Stimulated activated CD4-positive, alpha-beta T cell treated with anti-CD3 and anti-CD28 coated beads, Interleukin-2, amount 100 ng/mL, for 24 hours (primary cell): Measurements from ENCODE around the gene PARN.
"Not testable (repeated sequence)": the region's sequence is repeated elsewhere in the genome, so short reads cannot be mapped to it uniquely, and the experiment has no call there.

Source experiments
- DNase-seq, 2 donors: peaks; one replicate each; pipeline ENCODE4 v3.0.0-alpha.2; 2020

PARN gene

DNA sequence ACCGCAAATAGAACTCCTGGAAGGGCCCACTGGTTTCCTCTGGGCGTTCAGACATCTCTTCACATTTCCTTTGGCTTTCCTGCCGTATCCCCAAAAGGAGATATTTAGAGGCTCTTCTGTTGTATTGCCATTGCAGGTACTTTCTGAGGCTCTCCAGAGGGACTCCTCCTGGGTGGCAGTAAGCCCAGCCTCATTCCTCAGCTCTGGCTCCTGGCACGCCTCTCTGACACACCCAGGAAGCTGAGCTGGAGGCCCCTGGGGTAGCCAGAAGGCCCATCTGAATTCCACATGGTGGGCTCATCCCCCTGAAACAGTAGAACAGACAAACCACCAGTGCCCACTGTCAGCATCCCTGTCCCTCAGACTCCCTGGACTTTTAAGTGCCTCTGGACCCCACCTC is 206.7 kb downstream of the PARN start:
- no peak for DNase-seq

DNA sequence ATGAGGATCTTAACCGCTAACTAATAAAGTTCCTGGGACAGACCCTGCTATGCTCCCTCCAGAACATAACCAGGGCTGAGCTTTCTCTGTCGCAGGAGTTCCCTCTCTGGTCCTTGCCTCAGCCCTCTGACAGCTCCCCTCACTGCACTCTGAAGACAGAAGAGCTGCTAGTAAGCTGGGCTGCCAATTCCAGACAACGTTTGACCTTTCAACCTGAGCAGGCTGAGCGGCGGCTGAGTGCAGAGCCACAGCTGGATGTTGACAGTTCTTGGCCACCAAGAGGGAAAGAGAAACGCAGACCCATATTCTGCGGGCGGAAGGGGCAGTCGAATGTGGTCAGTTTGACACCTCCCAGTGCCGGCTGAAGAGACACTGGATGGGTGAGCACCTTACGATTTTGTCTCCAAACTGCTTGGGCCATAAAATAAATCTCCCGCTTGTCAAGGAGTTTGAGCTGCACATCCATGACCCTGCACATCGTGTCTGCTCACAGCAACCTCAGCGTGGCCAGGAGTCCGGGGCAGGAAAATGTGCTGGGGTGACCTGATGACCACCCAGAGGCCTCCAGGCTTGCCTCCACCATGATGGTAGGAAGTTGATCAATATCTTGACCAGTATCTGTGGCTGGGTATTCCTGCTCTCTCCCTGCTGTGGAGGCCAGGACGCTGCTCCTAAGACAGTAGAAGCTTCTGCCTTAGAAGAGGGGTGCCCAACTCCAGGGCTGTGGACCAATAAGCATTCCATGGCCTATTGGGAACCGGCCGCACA is 209.2 kb downstream of the PARN start:
- DNase-seq = no peak

- DNase-seq = not testable (repeated sequence)
Measured at GRCh38 chr16:14420243-14420642, 209.8 kb downstream of the PARN start.

GRCh38 chr16:14419817-14420216 is 210.2 kb downstream of the PARN start:
- DNase-seq = no peak

DNA sequence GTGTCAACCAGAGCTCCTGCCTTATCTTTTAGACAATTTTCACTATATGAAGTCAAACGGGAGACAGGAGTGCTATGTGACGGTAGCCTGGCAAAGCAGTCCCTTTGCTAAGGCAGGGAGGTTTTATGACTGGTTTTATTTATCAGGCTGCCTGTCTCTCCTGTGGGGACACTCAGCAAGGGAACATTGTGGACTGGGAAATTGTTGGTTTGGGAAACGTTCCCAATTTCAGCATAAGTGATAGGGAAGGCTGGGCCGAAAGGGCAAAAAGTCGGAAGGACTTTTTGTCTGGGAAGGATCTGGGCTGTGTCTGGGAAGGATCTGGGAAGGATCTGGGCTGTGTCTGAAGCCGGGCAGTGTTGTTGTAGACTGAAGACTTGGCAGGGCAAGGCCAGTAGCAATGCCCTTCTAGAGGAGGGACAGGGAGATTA is 211.2 kb downstream of the PARN start:
- no peak for DNase-seq

- no peak for DNase-seq
Measured at GRCh38 chr16:14416184-14416583, 213.9 kb downstream of the PARN start.

GRCh38 chr16:14415291-14415690 is 214.8 kb downstream of the PARN start:
- no peak for DNase-seq

- DNase-seq = no peak
Measured at GRCh38 chr16:14409563-14409962, 220.5 kb downstream of the PARN start.

- DNase-seq = no peak
Measured at GRCh38 chr16:14407786-14408399, 222.2 kb downstream of the PARN start.

DNA sequence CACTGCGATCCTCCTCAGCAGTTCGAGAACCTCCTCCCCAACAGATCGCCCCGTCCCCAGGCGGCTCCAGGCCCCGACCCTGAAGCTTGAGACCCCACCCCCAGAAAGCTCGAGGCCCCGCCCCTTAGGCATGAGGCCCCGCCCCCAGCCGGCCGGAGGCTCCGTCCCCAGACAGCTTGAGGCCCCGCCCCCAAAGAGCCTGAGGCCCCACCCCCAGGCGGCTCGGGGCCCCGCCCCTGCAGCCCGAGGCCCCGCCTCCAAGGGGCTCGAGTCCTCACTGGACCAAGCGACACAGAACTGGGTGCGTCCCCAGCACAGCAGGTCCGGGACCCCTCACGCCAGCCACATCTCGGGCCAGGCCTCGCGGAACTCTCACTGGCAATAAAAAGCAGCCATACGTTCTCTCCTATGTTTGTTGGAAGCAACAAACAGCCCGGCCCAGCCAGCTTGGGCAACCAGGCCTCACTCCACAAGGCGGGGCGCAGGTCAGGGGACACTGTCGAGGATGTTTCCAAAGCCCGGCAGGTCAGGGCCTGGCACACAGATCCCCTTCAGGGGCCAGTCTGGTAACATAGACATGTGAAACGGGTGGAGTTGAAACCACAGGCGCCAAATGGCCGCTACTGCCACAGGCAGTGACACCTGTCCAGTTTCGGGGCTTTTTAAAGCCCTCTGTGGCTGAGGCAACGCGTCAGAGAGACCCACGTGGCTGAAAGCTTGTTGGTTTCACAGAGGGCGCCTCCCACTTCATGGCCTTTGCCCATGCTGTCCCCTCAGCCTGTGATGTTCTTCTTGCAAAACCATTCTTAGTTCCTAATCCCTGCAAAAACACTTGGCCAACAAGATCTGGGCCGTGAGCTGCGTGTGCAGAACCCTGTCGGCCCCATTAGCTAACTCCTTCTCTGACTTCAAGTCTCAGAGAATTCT is 224.2 kb downstream of the PARN start:
- DNase-seq = peak; percentile 19 to 33

DNA sequence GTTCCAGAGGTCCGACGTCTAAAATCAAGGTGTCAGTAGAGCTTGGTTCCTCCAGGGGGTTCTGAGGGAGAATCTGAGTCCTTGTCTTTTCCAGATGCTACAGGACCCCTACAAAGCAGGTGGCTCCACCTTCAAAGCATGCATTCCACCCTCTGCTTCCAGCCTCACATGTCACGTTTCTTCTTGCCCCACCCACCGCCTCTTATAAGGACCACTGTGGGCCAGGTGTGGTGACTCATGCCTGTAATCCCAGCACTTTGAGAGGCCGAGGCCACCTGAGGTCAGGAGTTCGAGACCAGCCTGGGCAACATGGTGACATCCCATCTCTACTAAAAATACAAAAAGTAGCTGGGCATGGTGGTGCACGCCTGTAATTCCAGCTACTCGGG is 227.1 kb downstream of the PARN start:
- not testable (repeated sequence) for DNase-seq

DNA sequence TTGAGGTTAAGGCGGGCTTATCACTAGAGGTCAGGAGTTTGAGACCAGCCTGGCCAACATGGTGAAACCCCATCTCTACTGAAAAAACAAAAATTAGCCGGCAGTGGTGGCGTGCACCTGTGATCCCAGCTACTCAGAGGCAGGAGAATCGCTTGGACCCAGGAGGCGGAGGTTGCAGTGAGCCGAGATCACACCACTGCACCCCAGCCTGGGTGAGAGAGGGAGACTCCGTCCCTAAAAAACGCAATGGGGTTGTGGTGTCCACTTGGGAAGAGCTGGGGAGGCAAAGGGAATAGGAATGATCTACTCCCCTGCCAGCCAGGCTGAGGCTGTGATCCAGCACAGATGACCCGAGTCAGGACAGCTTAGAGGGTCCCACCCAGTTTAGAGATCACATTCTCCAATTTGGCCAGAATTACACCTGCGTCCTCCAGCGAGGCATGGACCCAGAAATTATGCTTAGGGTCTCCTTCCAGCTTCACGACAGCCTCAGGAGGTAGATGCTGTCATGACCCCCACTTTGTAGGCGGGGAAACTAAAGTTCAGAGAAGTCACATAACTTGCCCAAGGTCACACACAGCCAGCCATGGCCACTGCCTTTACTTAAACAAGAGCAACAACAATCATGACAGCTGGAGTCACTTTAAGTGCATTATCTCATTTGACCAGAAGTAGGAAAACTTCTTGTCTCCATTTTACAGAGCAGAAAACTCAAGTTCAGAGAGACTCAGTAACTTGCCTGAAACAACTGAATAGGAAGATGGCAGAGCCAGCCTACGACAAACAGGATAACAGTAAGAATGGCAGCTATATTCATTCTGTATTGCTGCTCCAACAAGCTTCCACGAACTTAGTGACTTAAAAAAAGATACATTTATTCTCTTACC is 227.7 kb downstream of the PARN start:
- DNase-seq = not testable (repeated sequence)

DNA sequence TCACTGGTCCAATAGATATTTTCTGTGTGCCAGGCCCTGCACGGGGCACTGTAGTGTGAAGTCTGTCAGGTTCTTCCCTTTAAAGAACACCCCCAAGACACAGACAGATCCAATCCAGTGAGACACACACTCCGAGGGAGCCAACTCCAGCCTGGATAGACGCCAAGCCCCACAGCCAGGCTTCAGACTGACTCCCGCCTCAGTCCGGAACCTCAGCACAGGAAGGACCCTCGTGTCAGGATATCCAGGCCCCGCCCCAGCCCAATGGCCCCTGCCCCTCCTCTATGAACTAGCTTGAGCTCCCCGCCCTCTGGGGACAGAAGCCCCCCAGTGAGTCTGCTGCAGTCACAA is 228.4 kb downstream of the PARN start:
- not testable (repeated sequence) for DNase-seq

DNA sequence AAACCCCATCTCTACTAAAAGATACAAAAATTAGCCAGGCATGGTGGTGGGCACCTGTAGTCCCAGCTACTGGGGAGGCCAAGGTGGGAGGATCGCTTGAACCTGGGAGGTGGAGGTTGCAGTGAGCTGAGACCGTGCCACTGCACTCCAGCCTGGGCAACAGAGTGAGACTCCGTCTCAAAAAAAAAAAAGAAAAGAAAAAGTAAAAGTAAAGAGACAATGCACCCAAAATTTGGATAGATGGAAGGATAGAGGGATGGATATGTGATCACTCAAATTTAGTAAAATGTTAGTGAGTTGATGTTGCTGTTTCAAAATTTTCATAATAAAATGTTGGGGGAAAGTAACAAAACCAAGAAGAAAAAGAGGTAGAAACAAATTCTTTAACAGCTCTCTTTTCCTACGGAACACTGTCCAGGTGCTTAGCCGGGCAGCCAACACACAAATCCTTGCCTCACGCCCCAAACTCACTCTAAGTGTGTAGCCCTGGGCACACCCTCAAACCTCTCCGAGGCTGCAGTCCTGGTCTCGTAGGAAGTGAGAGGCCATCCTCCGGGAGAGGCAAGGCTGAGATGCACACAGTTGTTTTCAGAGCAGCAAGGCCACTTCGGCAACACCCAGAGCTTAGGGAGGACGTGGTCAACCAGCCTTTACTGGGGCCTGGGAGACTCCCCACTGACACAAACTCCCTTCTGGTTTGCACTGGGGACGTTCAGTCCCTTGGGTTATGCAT is 228.9 kb downstream of the PARN start:
- not testable (repeated sequence) for DNase-seq

GRCh38 chr16:14400285-14400977 is 229.6 kb downstream of the PARN start:
- no peak for DNase-seq

DNA sequence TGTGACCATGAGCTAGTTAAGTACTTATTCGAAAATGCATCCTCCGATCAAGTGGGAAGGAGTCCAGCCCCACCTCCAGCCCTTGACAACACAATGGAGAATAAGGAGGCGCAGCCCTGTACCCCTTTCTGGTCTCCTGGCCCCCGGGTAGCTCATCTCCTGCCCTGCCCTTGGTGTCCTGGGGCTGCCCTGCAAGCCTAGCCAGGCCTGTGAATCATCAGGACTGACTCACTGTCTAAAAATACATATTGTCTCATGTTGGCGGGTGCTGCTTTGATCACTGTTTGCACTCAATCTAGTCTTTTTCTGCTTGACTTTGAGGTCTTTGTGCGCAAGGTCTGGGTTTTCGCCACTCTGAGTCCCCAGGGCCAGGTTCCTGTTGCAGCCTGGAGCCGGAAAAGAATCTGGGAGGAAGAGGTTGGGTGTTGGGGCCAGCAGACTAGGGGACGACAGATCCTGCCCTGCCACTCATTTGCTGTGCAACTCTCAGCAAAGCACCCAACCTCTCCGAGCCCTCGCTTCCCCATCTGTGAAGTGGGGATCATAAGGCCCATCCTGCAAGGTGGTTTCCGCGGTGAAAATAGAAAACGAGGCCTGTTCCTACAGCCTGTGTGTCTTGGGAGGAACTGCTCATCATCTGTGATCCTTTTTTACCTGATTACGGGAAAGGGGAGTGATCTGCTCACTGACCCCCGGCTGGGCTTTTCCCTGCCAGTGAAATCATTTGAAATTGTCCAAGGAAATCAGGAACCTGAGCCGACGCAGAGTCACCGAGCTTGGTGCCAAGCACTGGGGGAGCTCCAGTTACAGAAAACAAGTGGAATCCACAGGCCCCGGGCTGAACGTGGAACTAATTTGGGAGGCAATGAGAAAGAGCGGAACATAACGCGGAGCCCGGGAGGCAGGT is 230.4 kb downstream of the PARN start:
- no peak for DNase-seq

DNA sequence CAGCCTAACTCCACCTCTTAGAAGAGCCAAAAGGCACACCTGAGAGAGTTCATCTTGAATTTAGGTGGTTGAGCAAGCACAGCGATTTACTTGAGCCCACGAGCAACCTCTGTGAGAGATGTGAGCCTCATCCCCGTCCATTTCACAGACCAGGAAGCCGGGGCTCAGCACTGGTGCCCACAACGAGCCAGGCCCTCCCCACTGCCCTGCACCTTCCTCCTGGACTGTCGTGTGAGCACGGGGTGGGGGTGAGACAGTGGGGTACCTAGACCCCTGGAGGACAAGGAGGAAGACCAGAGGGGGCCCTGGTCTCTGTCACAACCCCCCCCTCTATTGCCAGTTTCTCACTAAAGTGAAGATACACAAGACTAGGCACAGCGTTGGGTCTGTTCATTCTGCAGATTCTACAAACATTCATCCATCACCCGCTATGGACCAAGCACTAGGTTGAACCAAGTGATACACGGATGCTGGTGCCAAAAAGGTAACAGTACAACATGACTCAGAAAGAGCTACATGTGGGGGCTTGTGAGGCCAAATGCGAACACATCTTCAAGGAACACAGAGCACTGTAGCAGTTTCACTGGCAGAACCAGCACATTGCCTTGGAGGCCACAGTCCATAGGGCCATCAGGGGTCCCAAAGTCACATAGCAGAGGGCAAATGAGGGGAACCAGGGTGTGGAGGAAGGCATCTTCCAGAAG is 231.9 kb downstream of the PARN start:
- DNase-seq = no peak

DNA sequence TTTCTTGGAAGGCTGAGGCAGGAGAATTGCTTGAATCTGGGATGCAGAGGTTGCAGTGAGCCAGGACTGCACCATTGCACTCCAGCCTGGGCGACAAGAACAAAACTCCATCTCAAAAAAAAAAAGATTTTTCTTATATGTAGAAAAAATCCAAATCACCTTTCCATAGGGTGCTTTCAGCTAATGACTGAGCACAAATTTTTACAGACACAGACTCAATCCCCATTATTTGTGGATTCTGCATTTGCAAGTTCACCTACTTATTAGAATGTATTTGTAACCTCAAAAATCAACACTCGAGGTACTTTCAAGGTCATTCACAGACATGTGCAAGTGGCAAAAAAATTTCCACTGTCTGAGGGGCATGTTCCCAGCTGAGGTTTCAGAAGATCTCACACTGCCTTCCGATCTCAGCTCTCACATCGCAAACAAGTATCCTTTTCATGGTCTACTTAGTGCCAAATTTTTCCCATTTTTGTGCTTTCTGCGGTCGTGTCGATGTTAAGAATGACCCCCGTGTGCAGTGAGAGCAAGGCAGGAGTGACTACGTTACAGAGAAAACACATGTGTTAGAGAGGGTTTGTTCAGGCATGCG is 234.3 kb downstream of the PARN start:
- not testable (repeated sequence) for DNase-seq

GRCh38 chr16:14394834-14395233 is 235.2 kb downstream of the PARN start:
- DNase-seq = no peak
